WTC11 (cell line): Measurements from ENCODE around the gene REEP3.

Experiments used
- ATF3 ChIP-seq: sonication (generic); formaldehyde crosslinking; conservative IDR thresholded peaks from 2 replicates; pipeline ENCODE4 v1.8.1; 2022; ENCODE audit warnings: mild to moderate bottlenecking, missing genetic modification reagents
- CREB1 ChIP-seq: sonication (generic); formaldehyde crosslinking; IDR thresholded peaks from 2 replicates; pipeline ENCODE4 v1.8.0; 2023; ENCODE audit warnings: mild to moderate bottlenecking, missing genetic modification reagents
- CTCF ChIP-seq: fragments of 200-600 bp; IDR thresholded peaks from 2 replicates; pipeline ENCODE4 v1.8.0; 2022; ENCODE audit warnings: antibody characterized with exemption
- TP53 ChIP-seq: sonication (generic); formaldehyde crosslinking; IDR thresholded peaks from 2 replicates; pipeline ENCODE4 v1.8.1; 2023; ENCODE audit warnings: mild to moderate bottlenecking, missing genetic modification reagents

DNA sequence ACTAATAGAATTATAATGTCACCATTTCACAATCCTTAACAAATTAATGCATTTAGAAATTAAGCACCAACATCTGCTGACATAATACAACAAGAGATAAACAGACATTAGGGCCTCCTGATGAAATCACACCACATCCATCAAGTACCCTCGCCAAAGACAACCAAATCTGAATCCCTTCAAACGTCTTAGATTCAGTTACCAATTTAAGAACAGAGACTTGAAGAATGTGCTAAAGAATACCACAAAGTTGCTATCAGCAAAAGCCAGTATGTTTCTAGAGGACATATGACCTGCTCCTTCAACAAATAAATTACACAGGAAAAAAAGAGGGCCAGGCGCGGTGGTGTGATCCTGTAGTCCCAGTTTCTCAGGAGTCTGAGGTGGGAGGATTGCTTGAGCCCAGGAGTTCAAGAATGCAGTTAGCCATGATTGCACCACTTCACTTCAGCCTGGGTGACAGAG is 144.5 kb downstream of the REEP3 start:
- TF ChIP-seq ATF3, result no peak
- TF ChIP-seq CTCF, result no peak
- TF ChIP-seq CREB1 (CRISPR knock-in tag), result no peak
- no peak for TF ChIP-seq TP53 (CRISPR knock-in tag)
